DOHH2 (cell line): ENCODE measurements around the gene TMEM161A.

ENCODE experiments used
- H3F3A ChIP-seq: fragments of 200-600 bp; sonication (generic), shearing (Covaris generic); 2 replicates; pipeline ENCODE4 v1.6.0; 2016; ENCODE audit warnings: antibody characterized with exemption, mild to moderate bottlenecking; ENCODE audit not compliant: control insufficient read depth, insufficient read depth
- H3K27ac ChIP-seq: fragments of 200-600 bp; sonication (generic); 2 replicates; pipeline ENCODE4 v1.5.1; 2014; ENCODE audit warnings: low read depth, mild to moderate bottlenecking, low read length, moderate library complexity
- H3K27me3 ChIP-seq: fragments of 200-600 bp; sonication (generic); 2 replicates; pipeline ENCODE4 v1.6.1; 2014; ENCODE audit warnings: mild to moderate bottlenecking, low read length, mixed read lengths; ENCODE audit not compliant: control insufficient read depth
- H3K36me3 ChIP-seq: fragments of 200-600 bp; sonication (generic); 2 replicates; pipeline ENCODE4 v1.6.1; 2014; ENCODE audit warnings: mild to moderate bottlenecking, low read length, moderate library complexity, mixed read lengths; ENCODE audit not compliant: control insufficient read depth
- H3K4me1 ChIP-seq: fragments of 200-600 bp; sonication (generic); 2 replicates; pipeline ENCODE4 v1.6.1; 2014; ENCODE audit warnings: mild to moderate bottlenecking, low read length, mixed read lengths; ENCODE audit not compliant: control insufficient read depth
- H3K4me2 ChIP-seq: fragments of 200-600 bp; sonication (generic); 2 replicates; pipeline ENCODE4 v1.6.0; 2014; ENCODE audit warnings: mild to moderate bottlenecking, low read length, moderate library complexity
- H3K4me3 ChIP-seq: fragments of 200-600 bp; sonication (generic); 2 replicates; pipeline ENCODE4 v1.5.1; 2014; ENCODE audit warnings: mild to moderate bottlenecking, low read length, mixed read lengths
- H3K79me2 ChIP-seq: fragments of 200-600 bp; sonication (generic); 2 replicates; pipeline ENCODE4 v1.6.1; 2014; ENCODE audit warnings: mild to moderate bottlenecking, low read length, mixed read lengths; ENCODE audit not compliant: control insufficient read depth
- H3K9me2 ChIP-seq: fragments of 200-600 bp; sonication (generic); replicated peaks from 2 replicates; pipeline ENCODE4 v1.6.1; 2014; ENCODE audit warnings: mild to moderate bottlenecking, low read length, mixed read lengths; ENCODE audit not compliant: control insufficient read depth
- H3K9me3 ChIP-seq: fragments of 200-600 bp; sonication (generic); 2 replicates; pipeline ENCODE4 v1.6.1; 2014; ENCODE audit warnings: antibody characterized with exemption, low read length, mixed read lengths; ENCODE audit not compliant: control insufficient read depth, insufficient read depth
- H4K20me1 ChIP-seq: fragments of 200-600 bp; sonication (generic); 2 replicates; pipeline ENCODE4 v1.6.0; 2014; ENCODE audit warnings: low read depth, mild to moderate bottlenecking, antibody characterized with exemption, low read length, moderate library complexity; ENCODE audit not compliant: control insufficient read depth, insufficient read depth
- EZH2phosphoT487 ChIP-seq: fragments of 200-600 bp; sonication (generic); IDR thresholded peaks from 2 replicates; pipeline ENCODE4 v1.6.1; 2017; ENCODE audit warnings: borderline replicate concordance, mild to moderate bottlenecking, antibody characterized with exemption, low read length, moderate library complexity, mixed read lengths
- TF ChIP-seq, protein P1 (sequence below): fragments of 200-600 bp; sonication (generic); IDR thresholded peaks from one replicate; pipeline ENCODE4 v1.5.1; 2014; ENCODE audit warnings: antibody characterized with exemption, mild to moderate bottlenecking, low read depth, low read length; ENCODE audit not compliant: poor library complexity, severe bottlenecking

The TMEM161A gene

DNA sequence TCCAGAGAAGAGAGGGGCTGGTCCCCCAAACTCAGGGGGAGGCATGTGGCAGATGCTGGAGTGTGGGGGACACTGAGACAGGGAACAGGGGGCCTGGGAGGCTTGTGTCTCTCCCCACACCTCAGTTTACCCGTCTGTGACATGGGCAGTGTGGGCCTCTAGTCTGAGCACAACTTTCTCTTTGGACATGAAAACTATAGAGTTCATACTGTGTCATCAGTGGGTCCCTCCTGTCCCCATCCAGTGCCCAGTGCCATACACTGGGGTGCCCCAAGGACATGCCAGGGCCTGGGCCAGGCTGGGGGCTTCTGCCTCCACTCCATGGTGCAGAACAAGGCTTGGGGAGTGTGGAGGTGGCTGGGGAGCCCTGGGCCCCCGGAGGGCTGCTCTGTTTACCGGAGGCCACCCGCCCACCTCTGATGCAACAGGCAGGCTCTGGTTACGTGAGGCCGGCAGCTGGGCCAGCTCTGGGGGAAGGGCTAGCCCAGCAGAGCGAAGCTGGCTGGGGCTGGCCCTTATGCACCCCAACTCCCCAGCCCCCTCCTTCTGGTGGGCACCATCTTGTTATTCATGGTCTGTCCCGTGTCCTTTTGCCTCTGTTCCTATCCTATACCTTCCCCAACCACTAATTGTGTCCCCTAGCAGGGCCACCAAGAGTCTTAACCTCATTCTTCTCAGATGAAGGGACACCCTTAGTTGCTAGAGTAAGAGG lies 33.7 kb upstream of the TMEM161A start:
- peaks cover 49% of the 10 kb centered on the region for H3K79me2 ChIP-seq
- no peaks in the 10 kb centered on the region; the same call in 1 of the 2 replicates for H4K20me1 ChIP-seq
- peaks cover 54% of the 10 kb centered on the region for H3K4me1 ChIP-seq
- TF ChIP-seq EZH2phosphoT487: no peak
- TF ChIP-seq, protein P1, sequence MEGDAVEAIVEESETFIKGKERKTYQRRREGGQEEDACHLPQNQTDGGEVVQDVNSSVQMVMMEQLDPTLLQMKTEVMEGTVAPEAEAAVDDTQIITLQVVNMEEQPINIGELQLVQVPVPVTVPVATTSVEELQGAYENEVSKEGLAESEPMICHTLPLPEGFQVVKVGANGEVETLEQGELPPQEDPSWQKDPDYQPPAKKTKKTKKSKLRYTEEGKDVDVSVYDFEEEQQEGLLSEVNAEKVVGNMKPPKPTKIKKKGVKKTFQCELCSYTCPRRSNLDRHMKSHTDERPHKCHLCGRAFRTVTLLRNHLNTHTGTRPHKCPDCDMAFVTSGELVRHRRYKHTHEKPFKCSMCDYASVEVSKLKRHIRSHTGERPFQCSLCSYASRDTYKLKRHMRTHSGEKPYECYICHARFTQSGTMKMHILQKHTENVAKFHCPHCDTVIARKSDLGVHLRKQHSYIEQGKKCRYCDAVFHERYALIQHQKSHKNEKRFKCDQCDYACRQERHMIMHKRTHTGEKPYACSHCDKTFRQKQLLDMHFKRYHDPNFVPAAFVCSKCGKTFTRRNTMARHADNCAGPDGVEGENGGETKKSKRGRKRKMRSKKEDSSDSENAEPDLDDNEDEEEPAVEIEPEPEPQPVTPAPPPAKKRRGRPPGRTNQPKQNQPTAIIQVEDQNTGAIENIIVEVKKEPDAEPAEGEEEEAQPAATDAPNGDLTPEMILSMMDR: no peak
- no peaks in the 10 kb centered on the region for H3K9me2 ChIP-seq
- H3K27me3 ChIP-seq: no peaks in the 10 kb centered on the region
- no peaks in the 10 kb centered on the region for H3K9me3 ChIP-seq
- peaks cover 9% of the 10 kb centered on the region for H3F3A ChIP-seq
- peak overlapping the region; percentile 91 for H3K4me2 ChIP-seq
- peak overlapping the region; percentile 97 for H3K27ac ChIP-seq
- H3K36me3 ChIP-seq: peaks cover 28% of the 10 kb centered on the region
- H3K4me3 ChIP-seq: peak overlapping the region; percentile 45

DNA sequence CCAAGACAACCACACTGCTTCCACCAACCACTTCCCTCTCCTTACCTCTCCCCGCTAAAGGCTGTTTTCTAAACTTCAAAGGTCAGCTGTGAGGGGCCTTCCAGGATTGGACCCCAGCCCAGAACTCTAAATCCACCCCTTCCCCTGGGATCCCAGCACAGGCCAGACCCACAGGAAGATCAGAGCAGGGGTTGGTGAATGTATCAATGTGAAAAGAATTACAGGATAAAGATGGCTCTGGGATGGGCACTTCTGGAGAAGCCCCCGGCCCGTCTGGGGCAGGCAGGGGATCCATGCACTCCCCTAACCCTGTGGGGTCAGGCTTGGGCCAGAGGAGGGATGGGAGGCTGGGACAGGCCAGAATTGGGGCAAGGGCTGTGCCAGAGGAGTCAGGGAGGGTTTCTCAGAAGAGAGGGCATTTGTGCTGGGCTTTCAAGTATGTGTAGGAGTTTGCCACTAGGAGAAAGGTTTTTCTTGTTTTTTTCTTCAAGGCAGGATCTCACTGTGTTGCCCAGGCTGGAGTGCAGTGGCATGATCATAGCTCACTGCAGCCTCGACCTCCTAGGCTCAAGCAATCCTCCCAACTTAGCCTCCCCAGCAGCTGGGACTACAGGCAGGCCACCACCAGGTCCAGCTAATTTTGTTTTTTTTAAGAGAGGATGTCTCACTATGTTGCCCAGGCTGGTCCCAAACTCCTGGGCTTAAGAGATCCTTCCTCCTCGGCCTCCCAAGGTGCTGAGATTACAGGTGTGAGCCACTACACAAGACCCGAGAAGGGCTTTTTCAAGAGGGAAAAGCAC lies 32.8 kb upstream of the TMEM161A start:
- no peaks in the 10 kb centered on the region for H3K27me3 ChIP-seq
- H3K36me3 ChIP-seq: peaks cover 37% of the 10 kb centered on the region
- no peaks in the 10 kb centered on the region for H3K9me3 ChIP-seq
- H4K20me1 ChIP-seq: peaks cover 2% of the 10 kb centered on the region; the same call in 1 of the 2 replicates
- TF ChIP-seq EZH2phosphoT487: no peak
- TF ChIP-seq, protein P1: no peak
- H3K27ac ChIP-seq: peak overlapping the region; percentile 97
- no peaks in the 10 kb centered on the region for H3K9me2 ChIP-seq
- peak overlapping the region; percentile 91 for H3K4me2 ChIP-seq
- H3K4me3 ChIP-seq: peak overlapping the region; percentile 96
- peaks cover 61% of the 10 kb centered on the region for H3K4me1 ChIP-seq
- peaks cover 17% of the 10 kb centered on the region for H3F3A ChIP-seq
- H3K79me2 ChIP-seq: peaks cover 58% of the 10 kb centered on the region

DNA sequence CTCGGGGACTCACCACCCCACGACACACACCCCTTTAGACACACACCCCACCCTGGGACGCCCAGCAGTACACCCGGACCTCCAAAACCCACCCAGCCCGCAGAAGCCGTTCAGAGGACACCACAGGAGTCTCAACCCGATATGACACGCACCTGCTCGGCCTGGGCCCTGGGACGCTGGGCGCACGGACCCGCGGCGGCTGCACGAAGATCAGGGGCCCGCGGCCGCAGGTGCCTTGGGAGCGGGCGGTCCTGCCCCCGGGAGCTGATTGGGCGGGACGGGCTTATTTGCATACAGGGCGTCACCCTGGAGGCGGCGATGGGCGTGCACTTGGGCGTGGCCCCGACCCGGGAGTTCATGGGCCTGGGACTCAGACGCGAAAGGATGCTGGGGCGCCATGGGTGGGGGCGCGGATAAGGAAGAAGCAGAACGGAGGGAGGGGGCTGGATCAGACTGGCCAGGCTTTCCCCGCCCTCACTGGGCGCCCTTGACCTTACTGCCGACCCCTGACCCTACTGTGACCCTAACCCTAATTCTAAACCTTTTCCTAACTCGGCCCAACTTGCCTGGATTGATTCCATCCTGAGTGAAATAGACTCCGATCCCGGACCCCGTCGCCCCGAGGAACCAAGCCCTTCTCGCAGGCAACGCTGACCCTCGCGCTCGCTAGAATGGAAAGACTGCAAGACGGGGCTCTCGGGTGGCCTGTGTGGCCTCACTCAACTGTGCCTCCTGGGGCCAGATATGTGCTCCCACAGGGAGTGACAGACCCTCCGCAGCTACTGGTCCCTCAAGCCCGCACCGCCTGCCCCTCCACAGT lies 32.0 kb upstream of the TMEM161A start, which contains the start of gene MEF2B:
TSS of gene MEF2B (minus strand) at position 211 of the 820 bp plus-strand sequence. CDS start 19,528 bp downstream, outside the sequence.
- no peak for TF ChIP-seq EZH2phosphoT487
- TF ChIP-seq, protein P1: no peak
- peaks cover 66% of the 10 kb centered on the region for H3K4me1 ChIP-seq
- H3K27me3 ChIP-seq: no peaks in the 10 kb centered on the region
- no peaks in the 10 kb centered on the region for H3K9me2 ChIP-seq
- peak within 1 kb of the TSS; percentile 96 for H3K4me3 ChIP-seq
- H3K27ac ChIP-seq: peak within 1 kb of the TSS; percentile 97
- no peaks in the 10 kb centered on the region for H3K9me3 ChIP-seq
- peaks cover 24% of the 10 kb centered on the region for H3F3A ChIP-seq
- H3K36me3 ChIP-seq: peaks cover 45% of the 10 kb centered on the region
- H3K79me2 ChIP-seq: peaks cover 66% of the 10 kb centered on the region
- peaks cover 9% of the 10 kb centered on the region; the same call in 1 of the 2 replicates for H4K20me1 ChIP-seq
- H3K4me2 ChIP-seq: peak within 1 kb of the TSS; percentile 91
